SK-N-SH (cell line): ENCODE measurements around the gene RCHY1. TPM values are rescaled to one million over a fixed set of nuclear protein-coding genes. Genes with fewer than 3 reads are reported as not detected.
"Not testable (repeated sequence)": the region's sequence is repeated elsewhere in the genome, so short reads cannot be mapped to it uniquely, and the experiment has no call there.

Source experiments
- CTCF ChIA-PET: fragments of 300-600, 350-600 bp; formaldehyde crosslinking; extraction: SDS; loops from one replicate; lab custom pipeline; 2021; lab: Yijun Ruan, JAX
- POLR2A ChIA-PET: fragments of 350-600 bp; sonication (Branson Sonifier 250); formaldehyde crosslinking; extraction: SDS; loops from one replicate; lab custom pipeline; 2020; ENCODE audit warnings: antibody characterized with exemption, inconsistent platforms; lab: Yijun Ruan, JAX
- DNase-seq: peaks from one replicate; pipeline ENCODE4 v3.0.0; 2012
- H2AFZ ChIP-seq: fragments of 200-600 bp; sonication (generic); 2 replicates; pipeline ENCODE4 v1.8.1; 2016; ENCODE audit warnings: antibody characterized with exemption, mild to moderate bottlenecking, low read depth
- H3F3A ChIP-seq: fragments of 200-600 bp; sonication (generic); replicated peaks from 2 replicates; pipeline ENCODE3; 2016; ENCODE audit warnings: antibody characterized with exemption, mild to moderate bottlenecking; ENCODE audit not compliant: insufficient read depth
- H3K27ac ChIP-seq, 2 experiments: fragments of 200-500 bp in 1 of 2; fragments of 200-600 bp in 1 of 2; sonication (Bioruptor generic) in 1 of 2; sonication (generic), shearing (Covaris generic) in 1 of 2; 2 replicates each; pipeline versions ENCODE4 v1.5.1 to v1.6.1; 2014 to 2016; ENCODE audit warnings: low read depth in 2 of 2, inconsistent platforms in 1 of 2, low read length in 1 of 2, mild to moderate bottlenecking in 1 of 2, mixed read lengths in 1 of 2
- H3K27me3 ChIP-seq: fragments of 200-600 bp; sonication (generic), shearing (Covaris generic); 2 replicates; pipeline ENCODE4 v1.6.1; 2016; ENCODE audit warnings: mixed run types; ENCODE audit not compliant: insufficient read depth
- H3K36me3 ChIP-seq, 2 experiments: fragments of 200-500 bp in 1 of 2; fragments of 200-600 bp in 1 of 2; sonication (Bioruptor generic) in 1 of 2; sonication (generic) in 1 of 2; replicated peaks in 1 of 2; 2 replicates each; pipeline versions ENCODE3 to v1.5.1; 2014 to 2016; ENCODE audit warnings: low read length in 1 of 2, mild to moderate bottlenecking in 1 of 2; ENCODE audit not compliant: insufficient read depth in 2 of 2, control insufficient read depth in 1 of 2
- H3K4me1 ChIP-seq, 2 experiments: fragments of 200-500 bp in 1 of 2; fragments of 200-600 bp in 1 of 2; sonication (Bioruptor generic) in 1 of 2; sonication (generic), shearing (Covaris generic) in 1 of 2; 2 replicates each; pipeline versions ENCODE4 v1.5.1 to v1.6.1; 2014 to 2016; ENCODE audit warnings: low read depth in 1 of 2, low read length in 1 of 2, mixed run types in 1 of 2; ENCODE audit not compliant: insufficient read depth in 2 of 2, control insufficient read depth in 1 of 2
- H3K4me2 ChIP-seq: fragments of 200-600 bp; sonication (generic), shearing (Covaris generic); 2 replicates; pipeline ENCODE4 v1.6.1; 2017; ENCODE audit warnings: mixed run types
- H3K4me3 ChIP-seq, 2 experiments: fragments of 200-500 bp in 1 of 2; fragments of 200-600 bp in 1 of 2; sonication (Bioruptor generic) in 1 of 2; sonication (generic), shearing (Covaris generic) in 1 of 2; 2 replicates each; pipeline versions ENCODE4 v1.5.1 to v1.8.1; 2014 to 2016; ENCODE audit warnings: low read depth in 2 of 2, inconsistent platforms in 1 of 2, low read length in 1 of 2, mild to moderate bottlenecking in 1 of 2, mixed read lengths in 1 of 2, moderate library complexity in 1 of 2
- H3K79me2 ChIP-seq: fragments of 200-600 bp; sonication (generic); 2 replicates; pipeline ENCODE4 v1.8.1; 2017; ENCODE audit warnings: mild to moderate bottlenecking; ENCODE audit not compliant: insufficient read depth
- H3K9ac ChIP-seq: fragments of 200-600 bp; sonication (generic); 2 replicates; pipeline ENCODE4 v1.6.1; 2017; ENCODE audit warnings: mixed run types
- H3K9me2 ChIP-seq: fragments of 200-600 bp; sonication (generic); 2 replicates; pipeline ENCODE4 v1.6.1; 2017; ENCODE audit warnings: mixed run types
- H3K9me3 ChIP-seq: fragments of 200-600 bp; sonication (generic); 2 replicates; pipeline ENCODE4 v1.6.1; 2017; ENCODE audit warnings: mixed run types, mild to moderate bottlenecking, moderate library complexity
- H4K20me1 ChIP-seq: fragments of 200-600 bp; sonication (generic); 2 replicates; pipeline ENCODE4 v1.6.1; 2017; ENCODE audit warnings: mild to moderate bottlenecking, mixed run types; ENCODE audit not compliant: insufficient read depth
- EP300 ChIP-seq, 2 experiments: IDR thresholded peaks; 2 replicates each; pipeline versions ENCODE4 v1.4.0 to v1.6.1; 2012; ENCODE audit warnings: borderline replicate concordance in 1 of 2, low read depth in 1 of 2, low read length in 1 of 2
- EZH2phosphoT487 ChIP-seq: fragments of 200-600 bp; sonication (generic); IDR thresholded peaks from 2 replicates; pipeline ENCODE4 v1.6.1; 2017; ENCODE audit warnings: low read depth, mixed run types, mild to moderate bottlenecking, antibody characterized with exemption, moderate library complexity, borderline replicate concordance
- GABPA ChIP-seq: IDR thresholded peaks from 2 replicates; pipeline ENCODE4 v1.4.0; 2012; ENCODE audit warnings: low read depth, mild to moderate bottlenecking
- IRF3 ChIP-seq: fragments of 150-350 bp; IDR thresholded peaks from 2 replicates; pipeline ENCODE4 v1.6.1; 2016; ENCODE audit warnings: mild to moderate bottlenecking, low read depth, low read length
- MAX ChIP-seq: IDR thresholded peaks from 2 replicates; pipeline ENCODE4 v1.4.0; 2012; ENCODE audit warnings: low read depth
- MEF2A ChIP-seq: IDR thresholded peaks from 2 replicates; pipeline ENCODE4 v1.4.0; 2012; ENCODE audit warnings: low read depth, borderline replicate concordance
- PBX3 ChIP-seq: IDR thresholded peaks from 2 replicates; pipeline ENCODE4; 2012
- RFX5 ChIP-seq: IDR thresholded peaks from 2 replicates; pipeline ENCODE4 v1.6.1; 2012; ENCODE audit warnings: mild to moderate bottlenecking, improper control_type of control experiment, low read length
- RXRA ChIP-seq: IDR thresholded peaks from 2 replicates; pipeline ENCODE4 v1.4.0; 2012; ENCODE audit warnings: low read depth, mild to moderate bottlenecking, borderline replicate concordance
- SMC3 ChIP-seq: IDR thresholded peaks from 2 replicates; pipeline ENCODE4 v1.6.1; 2012; ENCODE audit warnings: low read depth, low read length, improper control_type of control experiment
- TCF12 ChIP-seq: IDR thresholded peaks from 2 replicates; pipeline ENCODE4 v1.4.0; 2012
- USF1 ChIP-seq: IDR thresholded peaks from 2 replicates; pipeline ENCODE4 v1.4.0; 2012; ENCODE audit warnings: low read depth, borderline replicate concordance
- ZBTB33 ChIP-seq: IDR thresholded peaks from 2 replicates; pipeline ENCODE4 v1.4.0; 2012; ENCODE audit warnings: low read depth, borderline replicate concordance
- WGBS: methylation state at CpG from one replicate; pipeline ENCODE4 v1.1.6; 2017; ENCODE audit warnings: low lambda C conversion rate; 5-methylcytosine and 5-hydroxymethylcytosine counted together
- polyA plus RNA-seq, 3 experiments: library from polyadenylated mRNA; depleted of rRNA; stranded (reverse); fragments of >200 nt; gene quantifications; 2 replicates each; pipeline ENCODE4 v1.2.3, GENCODE V29; 2012

RCHY1 gene
- polyA plus RNA-seq, 1 of the 3 experiments (the other 2 are of a cell fraction): 17.4 TPM

- peaks cover 68% of the 10 kb centered on the region for H3K79me2 ChIP-seq
- H3K27me3 ChIP-seq: no peaks in the 10 kb centered on the region
- WGBS: 98% methylated on average over 3 of the region's 3 CpGs
- H2AFZ ChIP-seq: no peak overlapping the region
- ChIA-PET CTCF (no interaction called here), POLR2A (no interaction called here)
- H3K4me2 ChIP-seq: peak overlapping the region; percentile 87
- no peak overlapping the region for H3K9ac ChIP-seq
- H3K36me3 ChIP-seq: peaks cover 24 to 33% of the 10 kb centered on the region in 2 experiments
- DNase-seq: no peak
- no peaks in the 10 kb centered on the region for H4K20me1 ChIP-seq
- no peak for TF ChIP-seq PBX3
- no peak for TF ChIP-seq ZBTB33
- TF ChIP-seq EP300 (IDR thresholded peaks at IDR 0.05; ENCODE audit: borderline replicate concordance in 1 of 2, low read depth in 1 of 2, low read length in 1 of 2): no peak
- TF ChIP-seq EZH2phosphoT487: no peak
- TF ChIP-seq RFX5: no peak
- no peak for TF ChIP-seq TCF12
- no peak for TF ChIP-seq GABPA
- no peak for TF ChIP-seq MAX
- no peak for TF ChIP-seq RXRA
- no peak for TF ChIP-seq SMC3
- TF ChIP-seq USF1: no peak
- no peak for TF ChIP-seq MEF2A
- TF ChIP-seq IRF3: no peak
- H3F3A ChIP-seq: no peaks in the 10 kb centered on the region
- no peaks in the 10 kb centered on the region for H3K9me2 ChIP-seq
- no peaks in the 10 kb centered on the region for H3K9me3 ChIP-seq
- H3K4me3 ChIP-seq: peak overlapping the region in 1 of 2 experiments; percentile 25; a peak in 1 of 4 replicates
- no peak overlapping the region for H3K27ac ChIP-seq
- H3K4me1 ChIP-seq: peaks cover 0 to 7% of the 10 kb centered on the region in 2 experiments; a peak in 2 of 4 replicates
These were observed 2.4 kb downstream of the RCHY1 start for GRCh38 chr4:75511841-75512240.

- WGBS: 94% methylated on average over 4 of the region's 4 CpGs
These were observed 4.6 kb downstream of the RCHY1 start for GRCh38 chr4:75509592-75509991.

More at GRCh38 chr4:75509592-75509991, 4.6 kb downstream of the RCHY1 start:
- H3K4me3 ChIP-seq, H3K27me3 ChIP-seq, H3K9ac ChIP-seq, H3K9me2 ChIP-seq, POLR2A ChIA-PET, DNase-seq, H3K4me1 ChIP-seq, H4K20me1 ChIP-seq, H2AFZ ChIP-seq, CTCF ChIA-PET, H3K27ac ChIP-seq, H3K9me3 ChIP-seq, H3K4me2 ChIP-seq, H3F3A ChIP-seq: not testable (repeated sequence)
- Histone ChIP-seq H3K79me2 (peaks cover 58% of the 10 kb centered on the region), H3K36me3 (peaks cover 35 to 46% of the 10 kb centered on the region in 2 experiments)
